Left renal cortex interstitium (tissue), 4 donors: ENCODE measurements around the gene WBP1L. TPM values are rescaled to one million over a fixed set of nuclear protein-coding genes. Genes with fewer than 3 reads are reported as not detected.
"Not testable (repeated sequence)": the region's sequence is repeated elsewhere in the genome, so short reads cannot be mapped to it uniquely, and the experiment has no call there.

Experiments
- DNase-seq, 4 donors: peaks; one replicate each; pipeline ENCODE4 v3.0.0-alpha.2; 2013; ENCODE audit warnings: low read depth in 4 of 4, low spot score in 2 of 4, missing footprints in 1 of 4
- polyA plus RNA-seq, 4 donors: library from polyadenylated mRNA; unstranded; fragments of 120-200 nt; gene quantifications; one replicate each; pipeline ENCODE4 v1.2.1, GENCODE V29; 2013; ENCODE audit not compliant: insufficient read length in 4 of 4

Gene WBP1L
- polyA plus RNA-seq, 4 donors: 46.4 to 52.4 (median 46.7) TPM

GRCh38 chr10:102720775-102721301, 22.9 kb upstream of the WBP1L start:
- DNase-seq: no peak

- no peak for DNase-seq
Measured at GRCh38 chr10:102721954-102722353, 21.8 kb upstream of the WBP1L start.

GRCh38 chr10:102723989-102724388, 19.8 kb upstream of the WBP1L start:
- no peak for DNase-seq

- DNase-seq: no peak
Measured at GRCh38 chr10:102726274-102726673, 17.5 kb upstream of the WBP1L start.

GRCh38 chr10:102727037-102727818, 16.5 kb upstream of the WBP1L start:
- DNase-seq: no peak

- no peak for DNase-seq
Measured at GRCh38 chr10:102729029-102730026, 14.4 kb upstream of the WBP1L start.

GRCh38 chr10:102731222-102731800, 12.4 kb upstream of the WBP1L start:
- no peak for DNase-seq

- DNase-seq: no peak
Measured at GRCh38 chr10:102732661-102733060, 11.1 kb upstream of the WBP1L start.

- DNase-seq: no peak
Measured at GRCh38 chr10:102735065-102735562, 8.6 kb upstream of the WBP1L start.

GRCh38 chr10:102738692-102739121, 5.0 kb upstream of the WBP1L start:
- no peak for DNase-seq

GRCh38 chr10:102740229-102740628, 3.5 kb upstream of the WBP1L start:
- no peak for DNase-seq

- DNase-seq: no peak
Measured at GRCh38 chr10:102741726-102742237, 2.0 kb upstream of the WBP1L start.

- DNase-seq: not testable (repeated sequence)
Measured at GRCh38 chr10:102742313-102742712, 1.4 kb upstream of the WBP1L start.

- no peak for DNase-seq
Measured at GRCh38 chr10:102743078-102743587, 615 bp upstream of the WBP1L start.

- no peak for DNase-seq
Measured at GRCh38 chr10:102744374-102745051, 765 bp downstream of the WBP1L start.

- no peak for DNase-seq
Measured at GRCh38 chr10:102745157-102745556, 1.4 kb downstream of the WBP1L start.

- DNase-seq: no peak
Measured at GRCh38 chr10:102752266-102752930, 8.7 kb downstream of the WBP1L start.

GRCh38 chr10:102752934-102753664, 9.4 kb downstream of the WBP1L start:
- no peak for DNase-seq
